HG03457 (cell line): ENCODE data around the gene SLC9A9.

Experiments
- ATAC-seq: cut with Tn5 transposase; IDR thresholded peaks from one replicate; pipeline ENCODE4 v1.9.1; 2021; ENCODE audit warnings: moderate number of reproducible peaks; ENCODE audit not compliant: unreplicated experiment

The SLC9A9 gene

DNA sequence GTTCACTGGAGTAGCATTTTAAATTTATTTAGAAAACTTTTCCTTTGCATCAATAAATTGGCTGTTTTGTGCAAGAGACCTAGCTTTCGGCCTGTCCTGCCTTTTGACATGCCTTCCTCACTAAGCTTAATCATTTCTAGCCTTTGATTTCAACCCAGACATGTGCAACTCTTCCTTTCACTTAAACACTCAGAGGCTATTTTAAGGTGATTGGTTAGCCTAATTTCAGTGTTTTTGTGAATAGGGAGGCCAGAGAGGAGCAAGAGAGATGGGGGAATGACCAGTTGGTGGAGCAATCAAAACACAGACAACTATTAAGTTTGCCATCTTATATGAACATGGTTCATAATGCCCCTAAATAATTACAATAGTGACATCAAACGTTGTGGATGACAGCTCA, 333.4 kb downstream of the SLC9A9 start:
- ATAC-seq = no peak

DNA sequence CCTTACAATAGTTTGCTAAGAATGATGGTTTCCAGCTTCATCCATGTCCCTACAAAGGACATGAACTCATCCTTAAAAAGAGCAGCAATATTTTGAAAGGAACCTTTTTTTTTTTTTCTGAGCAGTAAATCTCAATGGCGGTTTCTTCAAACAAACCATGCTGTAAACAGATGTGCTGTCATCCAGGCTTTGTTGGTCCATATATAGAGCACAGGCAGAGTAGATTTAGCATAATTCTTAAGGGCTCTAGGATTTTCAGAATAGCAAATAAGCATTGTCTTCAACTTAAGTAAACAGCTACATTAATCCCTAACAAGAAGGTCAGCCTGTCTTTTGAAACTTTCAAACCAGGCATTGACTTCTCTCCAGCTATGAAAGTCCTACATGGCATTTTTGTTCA, 334.2 kb downstream of the SLC9A9 start:
- no peak for ATAC-seq

DNA sequence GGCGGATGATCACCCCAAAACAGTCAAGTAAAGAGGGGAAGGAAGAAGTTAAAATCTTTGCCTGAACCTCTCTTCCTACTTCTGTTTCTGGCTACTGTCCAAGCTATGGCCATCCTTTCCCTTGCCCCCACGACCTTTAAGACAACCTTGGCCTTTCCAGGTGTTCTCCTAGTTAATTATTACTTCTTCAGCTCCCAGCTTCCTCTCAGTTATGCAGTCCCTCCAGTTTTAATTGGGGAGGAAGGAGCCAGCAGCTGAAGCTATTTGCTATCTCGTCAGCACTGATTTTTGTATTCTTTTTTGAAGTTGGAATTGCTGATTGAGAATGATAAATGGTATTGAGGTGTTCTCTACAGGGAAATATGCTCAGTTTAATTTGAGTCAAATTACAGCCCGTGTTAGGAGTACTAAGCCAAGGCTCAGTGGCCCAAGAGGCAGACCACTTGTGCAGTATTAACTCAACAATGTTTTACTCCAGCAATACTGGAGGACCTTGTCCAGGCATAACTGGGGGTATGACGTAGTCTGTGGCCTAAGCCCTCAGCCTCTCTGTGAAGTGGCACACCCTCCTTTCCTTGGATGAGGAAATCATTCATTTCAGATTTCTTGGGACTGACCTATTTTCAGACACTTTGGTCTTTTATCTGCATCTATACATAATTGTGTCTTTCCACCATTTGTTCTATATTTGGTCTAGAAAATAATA, 336.9 kb downstream of the SLC9A9 start:
- no peak for ATAC-seq

DNA sequence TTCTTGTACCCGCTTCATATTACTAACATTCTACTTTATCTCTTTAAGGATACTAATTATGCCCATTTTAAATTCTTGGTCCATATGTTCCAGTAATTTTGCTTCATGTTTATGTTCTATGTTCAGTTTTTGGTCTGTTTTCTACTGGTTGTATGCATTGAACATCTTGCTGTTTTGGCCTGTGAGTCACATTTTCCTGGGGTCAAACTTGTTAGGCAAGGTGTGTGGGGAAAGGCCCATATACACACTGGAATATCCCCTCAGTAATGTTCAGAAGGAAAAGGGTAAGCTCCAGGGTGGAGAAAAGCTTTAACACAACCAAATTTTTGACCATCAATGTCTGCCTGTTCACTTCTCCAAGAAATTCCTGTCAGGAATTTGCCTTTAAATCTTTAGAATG, 337.7 kb downstream of the SLC9A9 start:
- ATAC-seq = no peak

DNA sequence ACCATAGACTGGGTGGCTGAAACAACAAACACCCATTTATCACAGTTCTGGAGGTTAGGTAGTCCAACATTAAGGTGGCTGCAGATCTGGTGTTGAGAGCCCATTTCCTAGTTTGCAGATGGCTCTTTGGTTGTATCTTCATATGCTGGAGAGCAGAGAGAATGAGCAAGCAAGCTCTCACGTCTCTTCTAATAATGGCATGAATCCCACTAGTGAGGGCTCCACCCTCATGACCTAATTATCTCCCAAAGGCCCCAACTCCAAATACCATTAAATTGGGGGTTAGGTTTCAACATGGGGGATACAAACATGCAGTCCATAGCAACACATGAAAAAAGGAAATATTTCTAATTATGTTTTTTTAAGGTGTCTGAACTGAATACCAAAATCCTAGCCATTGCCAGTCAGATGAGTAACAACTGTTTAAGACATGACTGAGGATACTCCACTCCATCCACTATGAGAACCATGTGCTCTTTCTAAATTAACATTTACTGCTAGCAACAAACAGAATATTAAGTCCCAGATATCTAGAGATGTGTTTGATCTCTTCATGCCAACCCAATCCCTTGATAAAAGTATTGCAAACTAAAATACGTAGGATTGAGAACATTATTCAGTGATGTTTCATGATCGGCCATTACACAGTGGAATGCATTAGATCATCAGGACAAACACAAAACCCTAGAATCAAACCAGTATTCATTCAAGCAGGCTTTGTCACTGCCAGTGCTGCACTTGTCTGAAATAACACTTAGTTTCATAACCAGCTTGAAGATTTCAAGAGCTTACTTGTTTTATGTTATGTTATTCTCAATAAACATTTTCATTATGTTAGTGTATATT, 340.3 kb downstream of the SLC9A9 start:
- no peak for ATAC-seq

DNA sequence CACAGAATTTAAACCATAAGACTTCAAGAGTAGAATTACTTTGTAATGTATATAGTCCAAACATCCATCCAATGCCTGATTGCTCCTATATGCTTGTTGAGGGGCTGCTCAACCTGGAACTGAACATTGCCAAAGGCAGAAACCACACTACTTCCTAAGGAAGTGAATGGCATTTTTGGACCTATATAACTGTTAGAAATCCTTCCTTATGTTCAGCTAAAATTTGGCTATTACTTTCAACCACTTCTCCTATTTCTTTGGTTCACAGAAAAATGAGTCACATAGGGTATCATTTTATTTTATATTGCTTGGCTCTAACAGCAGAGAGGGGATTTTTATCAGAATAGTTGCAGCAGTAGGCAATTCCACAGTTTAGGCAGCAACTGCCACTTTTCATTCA, 342.1 kb downstream of the SLC9A9 start:
- no peak for ATAC-seq

DNA sequence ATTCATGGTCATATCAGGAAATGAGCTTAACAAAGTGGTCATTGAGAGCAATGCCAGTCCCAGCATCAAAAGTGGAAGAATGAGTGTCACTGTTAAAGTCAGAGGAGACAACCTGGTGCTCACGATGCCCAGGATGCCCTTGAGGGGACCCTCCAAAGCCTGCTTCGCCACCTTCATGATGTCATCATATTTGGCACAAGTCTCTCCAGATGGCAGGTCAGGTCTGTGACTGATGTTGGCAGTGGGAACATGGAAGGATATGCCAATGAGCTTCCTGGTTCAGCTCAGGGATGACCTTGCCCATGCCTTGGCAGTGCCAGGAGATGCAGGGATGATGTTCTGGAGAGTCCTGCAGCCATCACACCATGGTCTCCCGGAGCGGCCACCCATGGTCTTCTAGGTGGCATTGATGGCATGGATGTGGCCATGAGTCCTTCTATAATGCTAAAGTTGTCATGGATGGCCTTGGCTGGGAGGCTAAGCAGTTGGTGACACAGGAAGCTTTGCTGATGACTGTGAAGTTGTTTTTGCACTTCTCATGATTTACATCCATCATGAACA, 344.9 kb downstream of the SLC9A9 start:
- ATAC-seq = no peak

DNA sequence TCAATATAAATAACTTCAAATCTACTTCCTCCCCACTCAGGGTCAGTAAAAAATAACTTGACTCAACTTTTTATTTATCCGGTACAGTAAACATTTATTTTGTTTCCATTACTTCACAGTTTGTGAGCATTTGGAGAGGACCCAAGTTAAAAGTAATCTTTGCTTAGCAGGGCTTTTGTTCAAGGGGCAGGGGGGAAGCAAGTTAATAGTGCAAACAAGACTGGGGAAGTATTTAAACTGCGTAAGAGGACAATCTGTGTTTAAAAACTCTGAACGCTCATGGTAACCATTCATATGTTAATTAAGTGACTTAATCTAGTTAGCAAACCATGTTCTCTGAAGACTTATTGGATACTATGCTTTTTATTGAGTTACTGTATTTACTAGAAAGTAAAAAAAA, 346.2 kb downstream of the SLC9A9 start:
- no peak for ATAC-seq

DNA sequence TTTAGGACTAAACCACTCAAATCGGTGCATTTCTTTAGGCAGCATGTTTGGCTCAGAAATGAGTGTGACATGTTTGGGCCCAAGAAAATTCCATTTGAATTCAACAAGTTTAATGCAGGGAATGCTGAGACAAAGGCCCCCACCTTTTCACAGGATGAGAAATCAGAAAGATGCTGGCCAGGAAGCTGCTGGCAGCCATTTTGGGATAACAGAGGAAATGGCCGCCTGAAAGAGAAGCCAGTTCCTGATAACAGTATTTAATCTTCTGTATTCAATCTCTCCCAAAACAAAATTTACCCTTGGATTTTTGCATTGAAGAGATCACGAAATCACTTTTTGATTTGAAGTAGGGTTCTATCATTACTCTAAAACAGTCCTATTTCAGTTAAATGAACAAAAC, 350.9 kb downstream of the SLC9A9 start:
- no peak for ATAC-seq

DNA sequence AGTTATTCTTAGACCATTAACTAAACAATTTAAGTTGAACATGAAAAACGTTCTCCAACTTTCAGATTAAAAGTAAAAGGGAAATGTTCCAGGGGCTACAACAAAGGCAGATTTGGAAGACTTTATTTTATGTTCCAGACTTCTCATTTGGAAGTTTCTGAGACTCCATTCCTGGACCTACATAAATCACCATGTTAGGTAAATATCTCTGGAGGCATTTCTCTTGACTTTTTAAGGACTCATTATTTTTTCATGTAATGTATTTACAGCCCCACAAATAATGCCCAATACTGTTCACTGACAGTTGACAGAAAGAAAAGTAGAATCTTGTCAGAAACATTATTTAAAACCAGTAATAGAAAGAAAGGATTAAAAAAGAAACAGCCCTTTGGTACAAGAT, 352.1 kb downstream of the SLC9A9 start:
- no peak for ATAC-seq

DNA sequence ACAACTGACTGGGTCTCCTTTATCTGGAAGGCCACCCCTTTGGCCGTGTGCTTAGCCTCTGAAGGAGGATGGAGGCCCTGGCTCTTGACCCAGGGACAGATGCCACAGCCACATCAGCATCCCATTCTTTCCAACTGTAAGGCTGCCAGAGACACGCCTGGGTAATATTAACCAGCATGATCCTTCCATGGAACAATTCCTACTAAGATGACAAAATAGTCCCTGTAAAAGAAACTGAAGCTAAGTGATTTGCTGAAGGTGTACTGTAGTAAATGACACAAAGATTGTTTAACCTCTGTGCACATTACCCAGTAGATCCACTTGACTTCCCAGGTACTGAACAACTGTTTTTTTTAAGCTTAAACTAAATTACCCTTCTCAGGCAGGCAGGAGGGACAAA, 352.7 kb downstream of the SLC9A9 start:
- no peak for ATAC-seq

DNA sequence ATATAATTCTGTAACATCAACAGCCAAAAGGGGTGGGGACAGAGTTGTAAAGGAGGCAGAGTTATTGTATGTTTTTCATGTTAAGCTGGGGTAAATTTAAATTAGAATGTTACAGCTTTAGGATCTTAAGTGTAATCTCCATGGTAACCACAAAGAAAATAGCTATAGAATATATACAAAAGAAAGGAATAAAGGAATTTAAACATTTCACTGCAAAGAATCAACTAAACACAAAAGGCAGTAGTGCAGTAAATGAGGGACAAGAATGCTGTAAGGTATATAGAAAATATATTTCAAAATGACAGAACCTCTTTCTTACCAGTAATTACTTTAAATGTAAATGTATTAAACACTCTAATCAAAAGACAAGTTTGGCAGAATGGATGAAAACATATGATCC, 361.7 kb downstream of the SLC9A9 start:
- no peak for ATAC-seq

DNA sequence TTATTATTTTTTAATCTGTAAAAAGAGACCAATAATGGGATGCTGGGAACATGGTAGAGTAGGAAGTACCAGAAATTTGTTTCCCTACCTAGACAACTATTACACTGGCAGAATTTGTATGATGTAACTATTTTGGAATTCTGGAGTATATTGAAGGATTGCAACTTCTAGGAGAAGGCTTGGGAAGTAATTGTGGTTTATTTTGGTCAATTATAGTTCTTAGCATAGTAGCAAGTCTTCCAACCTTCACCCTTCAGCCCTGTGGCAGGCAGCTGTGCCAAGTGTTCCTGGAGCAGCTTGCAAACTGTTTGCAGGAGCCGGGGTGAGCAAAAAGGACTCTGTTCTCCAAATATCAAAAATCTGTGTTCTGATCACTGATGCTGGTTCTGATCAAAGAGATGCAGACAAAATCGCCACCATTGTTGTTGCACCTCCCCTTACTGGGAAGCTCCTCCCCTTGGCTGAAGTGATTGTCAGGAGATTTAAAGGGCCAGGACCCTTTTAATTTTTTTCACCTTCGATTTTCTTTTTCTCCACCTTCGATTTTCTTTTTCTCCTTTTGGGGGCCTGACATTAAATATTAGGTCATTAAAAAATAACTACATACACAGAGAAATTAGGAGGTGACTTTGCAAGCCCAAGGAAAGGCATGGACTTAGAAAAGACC, 363.3 kb downstream of the SLC9A9 start:
- ATAC-seq = no peak

DNA sequence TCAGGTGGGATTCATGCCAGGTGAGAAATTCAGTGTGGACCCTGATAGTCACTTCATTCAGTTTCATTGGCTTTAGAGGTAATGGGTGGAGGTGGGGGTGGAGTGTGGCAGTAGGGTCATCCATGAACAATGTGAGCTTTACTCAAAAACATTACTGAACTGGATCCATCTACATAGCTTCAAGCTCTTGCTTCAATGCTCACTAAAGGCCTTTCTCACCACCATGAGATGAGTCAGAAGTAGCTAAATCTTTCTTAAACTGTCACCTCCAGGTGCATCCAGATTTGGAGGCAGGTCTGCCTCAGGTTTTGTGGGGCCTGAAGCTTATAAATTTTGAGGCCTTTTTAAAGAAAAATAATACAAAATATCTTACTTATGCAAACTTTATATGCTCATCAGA, 365.1 kb downstream of the SLC9A9 start:
- ATAC-seq = no peak

DNA sequence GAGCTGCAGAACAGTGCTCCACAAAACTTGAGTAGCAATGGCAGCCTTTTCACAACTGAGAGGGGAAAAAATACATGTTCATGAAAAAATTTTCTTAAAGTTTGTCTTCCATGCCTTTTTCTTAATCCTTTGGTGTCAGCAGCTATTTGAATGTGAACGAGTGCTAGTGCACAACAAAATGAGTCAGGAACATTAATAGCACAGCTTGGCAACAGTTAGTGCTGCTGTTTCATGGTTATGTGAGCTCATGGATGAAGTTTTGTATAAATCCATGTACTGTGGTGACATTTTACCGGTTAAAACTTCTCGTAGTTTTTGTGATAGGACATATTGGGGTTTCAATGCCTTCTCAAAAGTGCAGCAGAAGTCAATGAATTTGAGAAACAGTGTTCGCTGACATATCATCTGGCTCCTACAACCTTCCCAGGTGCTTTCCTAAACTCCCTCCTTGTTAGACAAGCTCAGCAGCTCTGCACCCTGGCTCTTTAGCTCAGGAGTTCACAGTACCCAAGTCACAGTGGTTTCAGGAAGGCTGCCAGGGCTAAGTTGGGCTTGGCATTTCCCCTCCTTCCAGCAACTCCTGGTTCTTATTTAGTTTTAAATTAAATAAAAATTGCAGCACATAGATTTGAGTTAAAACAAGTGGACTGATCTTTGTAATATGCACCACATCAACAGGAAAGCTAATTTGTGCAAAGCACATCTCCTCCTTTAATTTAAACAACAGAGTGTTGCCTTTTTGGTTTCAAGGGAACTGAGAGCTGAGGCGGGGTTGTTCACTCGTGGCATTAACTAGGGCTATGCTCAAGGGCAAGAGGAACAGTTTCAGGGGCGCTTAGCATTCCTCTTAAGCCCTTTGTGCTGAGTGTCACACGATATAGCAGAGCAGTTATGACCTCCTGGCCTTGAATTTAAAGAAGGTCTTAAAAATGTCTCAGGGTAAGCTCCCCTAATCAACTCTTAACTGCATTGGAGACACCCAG, 365.9 kb downstream of the SLC9A9 start:
- ATAC-seq = no peak

DNA sequence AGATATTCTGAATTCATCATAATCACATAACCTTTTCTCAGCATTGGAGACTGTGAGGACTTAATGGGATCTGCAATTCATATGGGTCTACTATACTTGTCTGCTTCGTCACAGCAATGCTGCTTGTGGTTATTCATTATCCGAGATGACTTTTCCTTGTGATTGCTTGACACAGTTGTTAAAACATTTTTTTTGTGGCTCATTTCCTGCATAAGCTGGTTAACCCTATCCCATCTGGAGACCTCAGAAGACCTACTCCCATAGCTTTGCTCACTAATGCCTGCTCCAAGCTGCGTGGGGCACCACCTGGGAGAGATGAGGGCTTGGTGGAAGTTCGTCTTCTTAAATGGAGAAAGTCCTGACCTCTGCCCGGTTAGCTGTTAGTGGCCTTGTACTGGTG, 367.9 kb downstream of the SLC9A9 start:
- no peak for ATAC-seq

DNA sequence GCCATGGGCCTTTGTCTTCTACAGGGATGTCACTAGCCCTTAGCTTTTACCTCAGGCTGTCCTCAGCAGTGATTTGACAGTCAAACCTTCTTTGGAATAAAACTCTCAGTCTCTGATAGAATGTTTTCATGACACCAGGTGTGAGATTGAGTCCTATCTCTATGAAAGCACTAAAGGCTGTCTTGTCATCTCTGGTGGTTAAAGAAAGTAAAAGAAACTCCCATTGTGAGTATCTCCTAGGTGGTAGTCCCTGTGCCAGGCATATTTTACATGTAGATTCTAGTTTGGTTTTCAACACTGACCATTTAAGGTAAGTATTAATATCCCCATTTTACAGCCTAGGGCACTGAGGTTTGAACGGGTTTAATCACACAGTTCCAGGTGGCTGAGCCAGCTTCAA, 368.5 kb downstream of the SLC9A9 start:
- ATAC-seq = no peak

DNA sequence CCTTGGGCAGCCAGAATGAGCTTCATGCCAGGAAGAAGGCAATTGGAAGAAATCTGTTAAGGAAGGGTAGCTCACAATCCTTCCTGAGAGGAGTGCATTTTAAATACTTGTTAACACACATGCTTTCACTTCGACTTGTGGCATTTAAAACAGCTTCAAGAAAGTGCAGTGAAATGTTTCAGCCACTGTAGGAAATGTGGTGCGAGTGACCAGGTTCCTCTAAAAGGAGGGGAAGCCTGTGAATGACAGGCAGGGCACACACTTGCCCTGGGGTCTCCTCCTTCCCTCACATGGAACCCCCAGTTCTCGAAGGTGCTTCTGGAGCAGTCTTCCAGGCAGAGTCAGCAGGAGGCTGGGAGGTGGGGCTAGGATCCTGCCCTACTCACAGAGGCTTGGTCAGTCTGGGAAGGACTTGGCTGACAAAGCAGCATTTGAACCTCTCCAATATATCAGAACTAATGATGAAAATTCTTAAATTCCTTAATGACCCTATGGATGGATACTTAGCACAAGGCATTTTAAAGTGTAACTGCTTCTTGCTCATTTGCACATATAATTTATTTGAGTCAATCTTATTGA, 370.1 kb downstream of the SLC9A9 start:
- ATAC-seq = no peak

DNA sequence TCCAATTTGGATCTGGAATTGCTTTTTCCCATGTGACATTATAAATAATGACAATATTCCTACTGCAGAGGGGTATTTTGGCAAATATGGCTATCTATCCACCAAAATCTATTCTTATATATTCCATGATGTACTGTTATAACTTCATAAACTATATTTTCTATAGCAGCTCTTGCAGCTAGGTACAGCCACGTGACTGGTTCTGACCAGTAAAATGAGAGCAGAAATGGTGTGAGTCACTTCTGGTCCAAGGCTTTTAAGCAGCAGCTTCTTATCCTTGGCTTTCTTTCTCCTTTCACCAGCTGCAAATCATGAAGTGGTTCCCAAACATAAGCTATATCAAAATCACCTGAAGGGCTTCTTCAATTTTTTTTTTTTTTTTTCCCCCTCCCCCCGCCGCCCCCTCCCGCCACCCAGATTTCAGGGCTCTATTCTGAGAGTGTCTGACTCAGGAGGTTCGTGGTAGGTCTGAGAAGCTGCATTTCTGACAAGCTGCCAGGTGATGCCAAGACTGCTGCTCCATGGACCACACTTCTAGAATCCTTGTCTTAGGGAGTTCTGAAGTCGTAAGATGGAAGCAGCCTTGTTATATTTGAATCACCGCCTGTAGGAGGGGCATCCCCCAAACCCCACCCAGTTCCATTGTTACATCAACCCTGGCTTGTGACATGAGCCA, 371.2 kb downstream of the SLC9A9 start:
- no peak for ATAC-seq

DNA sequence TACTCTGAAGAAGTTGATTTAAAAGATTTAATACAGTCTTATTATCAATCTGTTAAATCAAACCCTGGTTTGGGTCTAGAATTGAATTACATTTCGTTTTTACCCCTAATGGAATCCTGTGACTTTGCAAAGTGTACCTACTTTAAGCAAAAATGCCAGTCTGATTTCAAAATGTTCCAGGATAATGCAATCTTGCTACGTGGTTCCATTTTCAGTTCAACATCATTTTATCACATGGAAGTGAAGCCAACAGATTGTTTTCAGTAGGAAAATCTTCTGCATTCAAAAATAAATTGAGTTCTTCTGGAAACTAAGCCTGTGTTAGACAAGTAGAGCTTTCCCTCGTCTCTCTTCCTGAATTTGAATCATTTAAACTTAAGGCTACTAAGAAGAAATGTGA, 372.3 kb downstream of the SLC9A9 start:
- ATAC-seq = no peak
